ENCODE measurements around the gene GNAL. TPM values are rescaled to one million over a fixed set of nuclear protein-coding genes. Genes with fewer than 3 reads are reported as not detected.

Gene GNAL
- total RNA-seq, 1 donor from 2014 or later = 14.7 TPM

DNA sequence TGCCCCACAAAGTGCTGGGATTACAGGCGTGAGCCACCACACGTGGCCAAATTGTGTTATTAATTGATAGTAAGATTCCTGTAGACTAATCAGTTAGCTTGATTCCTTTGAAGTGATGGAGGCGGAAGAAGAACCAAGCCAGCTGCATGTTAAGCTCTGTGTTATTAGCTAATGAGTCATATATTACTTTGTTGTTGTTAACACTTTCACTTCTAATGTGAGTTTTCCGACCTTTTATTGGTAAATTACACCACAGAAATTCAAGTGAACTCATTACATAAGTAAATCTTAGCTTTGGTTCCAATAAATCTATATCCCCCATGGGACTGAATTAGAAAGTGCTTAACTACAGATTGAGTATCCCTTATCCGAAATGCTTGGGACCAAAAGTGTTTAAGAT is 182.4 kb downstream of the GNAL start:
- no peaks in the 10 kb centered on the region for H3K27me3 ChIP-seq (ENCODE audit: control insufficient read depth, insufficient read depth, low read length)
- TF ChIP-seq, protein P1, sequence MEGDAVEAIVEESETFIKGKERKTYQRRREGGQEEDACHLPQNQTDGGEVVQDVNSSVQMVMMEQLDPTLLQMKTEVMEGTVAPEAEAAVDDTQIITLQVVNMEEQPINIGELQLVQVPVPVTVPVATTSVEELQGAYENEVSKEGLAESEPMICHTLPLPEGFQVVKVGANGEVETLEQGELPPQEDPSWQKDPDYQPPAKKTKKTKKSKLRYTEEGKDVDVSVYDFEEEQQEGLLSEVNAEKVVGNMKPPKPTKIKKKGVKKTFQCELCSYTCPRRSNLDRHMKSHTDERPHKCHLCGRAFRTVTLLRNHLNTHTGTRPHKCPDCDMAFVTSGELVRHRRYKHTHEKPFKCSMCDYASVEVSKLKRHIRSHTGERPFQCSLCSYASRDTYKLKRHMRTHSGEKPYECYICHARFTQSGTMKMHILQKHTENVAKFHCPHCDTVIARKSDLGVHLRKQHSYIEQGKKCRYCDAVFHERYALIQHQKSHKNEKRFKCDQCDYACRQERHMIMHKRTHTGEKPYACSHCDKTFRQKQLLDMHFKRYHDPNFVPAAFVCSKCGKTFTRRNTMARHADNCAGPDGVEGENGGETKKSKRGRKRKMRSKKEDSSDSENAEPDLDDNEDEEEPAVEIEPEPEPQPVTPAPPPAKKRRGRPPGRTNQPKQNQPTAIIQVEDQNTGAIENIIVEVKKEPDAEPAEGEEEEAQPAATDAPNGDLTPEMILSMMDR (IDR thresholded peaks at IDR 0.05; ENCODE audit: insufficient read depth, low read length, poor library complexity, severe bottlenecking) = no peak
- no peaks in the 10 kb centered on the region for H3K36me3 ChIP-seq (ENCODE audit: control insufficient read depth, insufficient read depth, low read length)
- H3K4me3 ChIP-seq (ENCODE audit: low read depth, low read length) = no peak overlapping the region
- no peak for DNase-seq (ENCODE audit: low read depth)

DNA sequence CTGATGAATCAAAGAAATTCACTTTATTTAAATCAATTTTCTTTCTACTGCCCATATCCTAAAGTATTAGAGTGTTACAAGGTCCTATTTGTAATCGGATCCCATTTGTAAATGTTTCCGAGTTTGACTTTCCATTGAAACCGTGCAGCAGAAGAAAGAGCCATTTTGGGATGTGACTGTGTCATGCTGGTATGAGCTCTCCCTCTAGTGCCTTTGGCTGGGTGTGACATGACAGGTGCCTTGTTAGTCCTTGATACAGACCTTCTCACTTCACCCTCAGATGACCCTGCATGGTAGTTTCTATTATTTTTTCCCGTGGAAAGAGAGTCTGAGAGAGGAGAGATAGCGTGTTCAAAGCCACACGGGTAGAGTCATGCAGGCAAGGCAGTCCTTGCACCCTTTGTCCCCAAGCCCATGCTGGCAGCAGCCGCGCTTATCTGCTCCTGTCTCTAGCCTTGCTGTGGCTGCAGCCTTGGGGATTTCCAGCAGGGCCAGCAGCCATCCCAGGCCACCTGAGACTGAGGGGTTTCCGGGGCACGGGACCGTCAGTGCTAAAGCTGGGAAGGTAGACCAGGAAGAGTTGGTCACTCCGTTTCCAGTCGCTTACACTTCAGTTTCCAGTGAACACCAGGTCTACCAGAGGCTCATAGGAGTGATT is 183.5 kb downstream of the GNAL start:
- DNase-seq (ENCODE audit: low read depth) = no peak
- Histone ChIP-seq H3K36me3 (ENCODE audit: control insufficient read depth, insufficient read depth, low read length) (no peaks in the 10 kb centered on the region), H3K4me3 (ENCODE audit: low read depth, low read length) (no peak overlapping the region), H3K27me3 (ENCODE audit: control insufficient read depth, insufficient read depth, low read length) (no peaks in the 10 kb centered on the region)
- TF ChIP-seq, protein P1 (IDR thresholded peaks at IDR 0.05; ENCODE audit: insufficient read depth, low read length, poor library complexity, severe bottlenecking) = peak; percentile 43

DNA sequence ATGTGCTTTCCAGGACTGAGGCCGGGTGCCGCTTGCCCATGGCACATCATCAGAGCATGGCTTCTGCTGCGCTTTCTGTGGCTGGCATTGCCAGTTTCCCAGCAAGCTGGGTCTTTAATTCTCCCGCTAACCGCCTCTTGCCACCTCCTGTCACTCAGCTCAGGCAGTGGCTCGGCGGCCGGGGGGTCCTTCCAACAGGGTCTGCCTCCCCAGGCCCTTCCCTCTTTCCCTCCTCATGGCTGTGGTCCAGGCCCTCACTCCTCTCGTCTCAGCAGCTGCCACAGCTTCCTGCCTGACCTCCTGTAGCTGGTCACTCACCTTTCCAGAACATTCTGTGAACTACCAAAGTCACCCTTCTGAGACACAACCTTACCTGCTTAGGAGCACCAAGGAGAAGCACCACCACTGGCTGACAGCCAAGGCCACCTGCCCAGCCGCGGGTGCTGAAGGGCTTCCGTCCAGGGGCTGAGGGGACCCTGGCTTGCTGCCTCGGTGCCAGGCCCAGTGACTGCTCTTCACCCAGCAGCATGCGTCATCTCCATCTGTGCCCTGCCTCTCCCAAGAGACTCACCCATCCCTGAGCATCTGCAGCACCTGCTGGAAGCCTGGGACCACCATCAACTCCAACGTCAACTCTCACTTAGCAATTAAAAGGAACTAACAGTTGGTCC is 184.7 kb downstream of the GNAL start:
- TF ChIP-seq, protein P1 (IDR thresholded peaks at IDR 0.05; ENCODE audit: insufficient read depth, low read length, poor library complexity, severe bottlenecking) = no peak

DNA sequence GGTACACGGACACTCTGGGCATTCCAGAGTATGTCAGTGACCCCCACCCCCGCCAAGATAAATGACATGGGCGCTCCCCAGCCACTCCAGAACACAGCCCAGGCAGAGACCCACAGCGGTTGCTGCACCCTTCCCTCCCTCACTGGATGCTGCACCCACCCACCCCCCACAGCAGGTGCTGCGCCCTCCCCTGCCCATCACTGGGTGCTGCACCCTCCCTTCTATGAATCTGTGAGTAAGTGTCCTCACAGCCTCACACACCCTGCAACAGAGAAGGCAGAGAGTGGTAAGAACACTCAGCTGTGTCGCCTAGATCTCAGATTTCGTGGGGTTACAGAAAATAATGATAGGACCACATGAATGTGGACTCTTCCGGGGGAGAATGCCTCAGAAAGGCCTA is 185.6 kb downstream of the GNAL start:
- no peaks in the 10 kb centered on the region for H3K36me3 ChIP-seq (ENCODE audit: control insufficient read depth, insufficient read depth, low read length)
- no peak overlapping the region for H3K4me3 ChIP-seq (ENCODE audit: low read depth, low read length)
- TF ChIP-seq, protein P1 (IDR thresholded peaks at IDR 0.05; ENCODE audit: insufficient read depth, low read length, poor library complexity, severe bottlenecking) = no peak
- no peaks in the 10 kb centered on the region for H3K27me3 ChIP-seq (ENCODE audit: control insufficient read depth, insufficient read depth, low read length)
- DNase-seq (ENCODE audit: low read depth) = no peak

More for the DNA sequence above, 184.7 kb downstream of the GNAL start:
- Histone ChIP-seq H3K27me3 (ENCODE audit: control insufficient read depth, insufficient read depth, low read length) (no peaks in the 10 kb centered on the region), H3K36me3 (ENCODE audit: control insufficient read depth, insufficient read depth, low read length) (no peaks in the 10 kb centered on the region), H3K4me3 (ENCODE audit: low read depth, low read length) (no peak overlapping the region)
- no peak for DNase-seq (ENCODE audit: low read depth)

DNA sequence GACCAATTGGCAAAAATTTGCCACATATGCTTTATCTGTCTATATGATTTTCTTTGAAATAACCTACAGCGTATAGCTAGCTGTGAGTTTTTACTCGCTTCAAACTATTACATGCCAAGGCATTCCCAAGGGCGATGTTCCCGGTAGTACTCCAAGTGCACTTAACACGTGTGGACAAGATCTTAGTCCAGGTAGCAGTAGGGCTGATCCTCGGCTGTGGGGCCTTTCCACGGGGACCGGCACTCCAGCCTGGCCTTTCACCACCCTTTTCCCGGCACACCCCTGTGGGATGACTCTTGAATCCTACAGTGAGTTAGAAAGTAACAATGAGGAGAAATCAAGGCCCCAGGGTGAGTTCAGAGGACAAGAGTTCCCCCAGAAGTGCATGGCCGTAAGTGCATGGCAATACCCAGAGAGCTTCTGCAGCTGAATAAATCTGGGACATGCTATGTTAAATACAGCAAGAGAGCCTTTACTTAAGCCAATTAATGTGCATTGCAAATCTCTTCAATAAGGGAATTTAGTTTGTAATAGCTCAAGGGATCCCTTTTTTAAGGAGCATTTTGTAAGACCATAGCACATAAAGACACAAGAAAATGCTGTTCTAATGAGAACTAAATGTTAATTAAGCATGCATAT is 188.6 kb downstream of the GNAL start:
- Histone ChIP-seq H3K27me3 (ENCODE audit: control insufficient read depth, insufficient read depth, low read length) (no peaks in the 10 kb centered on the region), H3K4me3 (ENCODE audit: low read depth, low read length) (no peak overlapping the region), H3K36me3 (ENCODE audit: control insufficient read depth, insufficient read depth, low read length) (no peaks in the 10 kb centered on the region)
- no peak for DNase-seq (ENCODE audit: low read depth)
- TF ChIP-seq, protein P1 (IDR thresholded peaks at IDR 0.05; ENCODE audit: insufficient read depth, low read length, poor library complexity, severe bottlenecking) = no peak

Data from kidney epithelial cell (primary cell).